ENCODE measurements around the gene LIPC. TPM values are rescaled to one million over a fixed set of nuclear protein-coding genes. Genes with fewer than 3 reads are reported as not detected.
A peak's percentile ranks its signal among the peaks of the same experiment; 100 is the strongest.

Gene LIPC
- total RNA-seq, 1 donor from 2014 or later: not detected

GRCh38 chr15:58512522-58512921 is 80.7 kb downstream of the LIPC start:
- no peak for DNase-seq (ENCODE audit: low spot score)

- DNase-seq (ENCODE audit: low spot score): no peak
Measured at GRCh38 chr15:58513008-58513407, 81.2 kb downstream of the LIPC start.

GRCh38 chr15:58513726-58514336 is 82.0 kb downstream of the LIPC start:
- no peak for DNase-seq (ENCODE audit: low spot score)

DNA sequence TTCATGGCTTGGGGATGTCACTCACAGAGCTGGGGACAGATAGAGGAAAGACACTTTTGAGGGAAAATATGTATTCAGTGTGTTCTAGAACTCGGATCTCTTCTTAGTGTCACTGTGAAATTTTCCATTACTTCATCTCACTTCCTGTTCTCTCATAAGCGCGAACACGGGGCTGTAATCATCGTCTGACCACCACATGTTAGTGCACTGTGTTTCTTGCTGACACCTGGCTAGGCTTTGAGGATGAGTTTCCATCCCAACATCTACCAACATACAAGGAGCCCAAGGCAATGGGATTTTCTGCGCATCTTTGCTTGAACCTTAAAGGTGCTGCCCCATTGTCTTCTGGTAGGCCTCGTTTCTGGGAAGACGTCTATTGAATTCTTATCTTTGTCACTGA is 84.0 kb downstream of the LIPC start:
- DNase-seq (ENCODE audit: low spot score): no peak

DNA sequence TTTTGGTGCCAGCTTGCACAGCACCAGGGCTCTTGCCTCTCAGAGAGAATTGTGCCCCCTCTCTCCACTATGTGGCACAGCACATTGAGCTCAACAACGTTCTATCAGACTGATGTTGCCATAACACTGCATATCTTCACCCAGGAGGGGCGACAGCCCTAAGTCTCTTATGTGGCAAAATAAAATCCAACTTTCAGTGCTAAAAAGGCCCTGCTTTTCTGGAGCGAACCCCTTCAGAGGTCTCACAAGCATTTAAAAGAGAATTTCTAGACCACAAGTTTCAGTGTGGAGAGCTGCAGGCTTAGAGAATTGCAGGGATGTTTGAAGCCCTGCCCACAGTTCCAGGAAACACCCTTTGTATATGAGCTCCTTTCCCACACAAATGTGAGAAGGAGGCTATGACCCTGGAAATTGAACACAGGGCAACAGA is 85.5 kb downstream of the LIPC start:
- DNase-seq (ENCODE audit: low spot score): no peak

DNA sequence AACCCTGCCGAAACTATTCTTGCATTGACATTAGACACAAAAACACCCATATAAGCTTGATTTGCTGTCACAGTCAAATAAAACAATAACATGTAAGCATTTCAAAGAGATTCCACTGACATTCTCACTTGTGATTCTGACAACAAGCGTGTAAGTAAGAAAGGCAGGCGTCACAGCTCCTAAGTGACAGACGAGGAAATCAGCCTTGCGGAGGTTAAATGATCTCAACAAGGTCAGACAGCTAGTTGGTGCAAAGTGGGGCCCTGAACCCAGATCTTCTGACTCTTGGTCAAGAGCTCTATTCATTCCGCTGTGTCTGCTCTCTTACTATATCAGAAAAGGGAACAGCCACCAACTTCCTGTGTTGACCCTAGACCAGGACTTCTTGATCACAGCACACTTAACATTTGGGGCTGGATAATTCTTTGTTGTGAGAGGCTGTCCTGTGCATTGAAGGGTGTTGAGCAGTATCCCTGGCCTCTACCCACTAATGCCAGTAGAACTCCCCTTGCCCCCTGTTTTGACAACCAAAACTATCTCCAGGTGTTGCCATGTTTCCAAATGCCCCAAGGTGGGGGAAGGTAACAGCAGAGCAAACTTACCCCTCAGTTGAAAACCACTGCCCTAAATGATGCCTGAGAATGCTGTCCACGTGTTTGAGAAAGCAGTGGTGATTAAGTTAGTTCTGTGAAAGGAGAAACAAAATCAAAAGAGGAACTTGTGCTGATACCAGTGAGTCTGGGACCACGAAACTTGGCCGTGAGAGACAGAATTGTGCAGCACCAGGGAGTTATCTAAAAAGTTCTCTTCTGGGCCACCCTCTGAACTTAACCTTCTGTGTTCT is 86.1 kb downstream of the LIPC start:
- no peak for DNase-seq (ENCODE audit: low spot score)

- no peak for DNase-seq (ENCODE audit: low spot score)
Measured at GRCh38 chr15:58518626-58519025, 86.8 kb downstream of the LIPC start.

DNA sequence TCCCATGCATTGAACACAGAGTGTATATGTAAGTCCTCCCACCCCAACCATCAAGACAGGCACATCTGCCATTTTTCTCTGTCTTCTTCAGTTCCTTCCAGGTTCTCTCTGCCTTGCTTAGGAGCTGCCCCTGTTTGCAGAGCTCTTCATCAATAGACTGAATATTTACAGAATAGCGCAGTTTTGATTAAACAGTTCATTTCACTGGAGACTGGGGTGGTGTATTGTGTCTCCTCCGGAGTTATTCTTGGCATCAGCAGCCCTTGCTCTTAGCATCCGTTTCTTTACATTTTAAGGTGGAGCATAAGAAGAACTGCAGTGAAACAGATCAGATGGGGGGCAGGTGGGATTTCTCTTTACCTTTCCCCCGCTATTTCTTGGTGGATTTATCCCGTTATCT is 87.7 kb downstream of the LIPC start:
- peak; percentile 8 for DNase-seq (ENCODE audit: low spot score)

DNA sequence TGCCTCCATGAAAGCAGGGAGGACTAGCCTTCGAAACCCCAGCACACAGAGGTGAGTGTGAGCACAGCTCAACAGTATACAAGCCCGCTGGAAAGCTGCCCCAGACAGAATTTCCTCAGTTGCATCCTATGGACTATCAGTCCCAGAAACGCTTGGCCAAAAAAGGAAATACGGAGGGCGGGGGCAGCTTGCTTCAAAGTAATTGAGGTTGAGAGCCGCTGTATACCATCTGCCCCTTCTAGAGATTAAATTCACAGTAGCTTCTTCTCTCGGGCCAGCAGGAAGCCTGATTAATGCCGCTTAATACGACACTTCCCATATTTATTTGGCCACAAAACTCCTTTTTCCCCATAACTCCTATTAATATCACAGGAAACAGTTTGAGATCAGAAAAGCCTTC is 88.7 kb downstream of the LIPC start:
- no peak for DNase-seq (ENCODE audit: low spot score)

GRCh38 chr15:58520936-58521292 is 89.1 kb downstream of the LIPC start:
- no peak for DNase-seq (ENCODE audit: low spot score)

GRCh38 chr15:58521293-58521991 is 89.7 kb downstream of the LIPC start:
- peak; percentile 51 for DNase-seq (ENCODE audit: low spot score)

DNA sequence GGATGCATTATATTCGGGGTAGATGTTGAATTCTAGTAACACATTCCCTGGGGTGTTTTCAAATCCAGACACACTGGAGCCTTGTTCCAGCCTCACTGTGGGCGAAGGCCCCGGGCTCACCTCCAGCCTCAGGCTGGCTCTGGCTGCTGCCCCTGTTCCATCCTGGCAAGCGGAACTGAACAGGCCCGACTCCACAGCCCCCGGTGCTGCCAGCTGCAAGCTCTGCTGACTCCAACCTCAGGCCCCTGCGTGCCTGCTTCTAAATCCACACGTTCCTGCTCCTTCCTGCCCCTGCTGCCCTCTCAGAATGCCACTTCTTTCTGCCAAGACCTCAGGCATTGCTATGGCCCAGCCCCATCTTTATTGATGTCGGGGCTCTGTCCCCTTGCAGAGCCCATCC is 90.6 kb downstream of the LIPC start:
- DNase-seq (ENCODE audit: low spot score): peak; percentile 90

DNA sequence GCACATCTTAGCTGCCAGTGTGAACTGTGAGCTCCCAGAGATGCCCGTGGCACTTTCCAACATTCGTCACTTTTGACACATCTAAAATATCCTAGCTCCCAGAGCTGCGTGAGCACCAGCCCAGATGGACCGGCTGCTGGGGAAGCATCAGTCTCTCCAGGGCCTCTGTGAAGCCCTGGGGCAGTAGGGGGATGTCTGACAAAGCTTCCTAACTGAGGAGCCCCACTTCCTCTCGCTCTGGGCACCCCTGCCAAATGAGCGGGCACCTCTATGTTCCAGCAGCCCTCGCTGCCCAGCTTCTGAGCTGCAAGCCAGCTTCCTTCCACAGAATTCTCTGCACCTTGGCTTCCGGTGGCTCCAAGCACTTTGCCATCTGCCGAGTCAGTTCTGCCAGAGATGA is 91.1 kb downstream of the LIPC start:
- DNase-seq (ENCODE audit: low spot score): peak; percentile 55

DNA sequence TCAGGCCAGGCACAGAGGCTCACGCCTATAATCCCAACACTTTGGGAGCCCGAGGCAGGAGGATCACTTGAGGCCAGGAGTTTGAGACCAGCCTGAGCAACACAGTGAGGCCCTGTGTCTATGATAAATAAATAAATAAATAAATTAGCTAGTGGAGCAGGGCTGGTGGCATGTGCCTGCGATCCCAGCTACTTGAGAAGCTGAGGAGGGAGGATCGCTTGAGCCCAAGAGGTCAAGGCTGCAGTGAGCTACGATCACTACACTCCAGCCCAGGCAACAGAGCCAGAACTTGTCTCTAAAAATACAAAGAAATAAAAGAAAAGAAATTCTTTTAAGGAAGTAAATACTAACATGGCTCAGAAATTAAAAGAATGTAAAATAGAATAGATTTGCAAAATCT is 91.8 kb downstream of the LIPC start:
- peak; percentile 47 for DNase-seq (ENCODE audit: low spot score)

- no peak for DNase-seq (ENCODE audit: low spot score)
Measured at GRCh38 chr15:58524247-58524646, 92.5 kb downstream of the LIPC start.

- DNase-seq (ENCODE audit: low spot score): peak; percentile 62
Measured at GRCh38 chr15:58525991-58526421, 94.2 kb downstream of the LIPC start.

DNA sequence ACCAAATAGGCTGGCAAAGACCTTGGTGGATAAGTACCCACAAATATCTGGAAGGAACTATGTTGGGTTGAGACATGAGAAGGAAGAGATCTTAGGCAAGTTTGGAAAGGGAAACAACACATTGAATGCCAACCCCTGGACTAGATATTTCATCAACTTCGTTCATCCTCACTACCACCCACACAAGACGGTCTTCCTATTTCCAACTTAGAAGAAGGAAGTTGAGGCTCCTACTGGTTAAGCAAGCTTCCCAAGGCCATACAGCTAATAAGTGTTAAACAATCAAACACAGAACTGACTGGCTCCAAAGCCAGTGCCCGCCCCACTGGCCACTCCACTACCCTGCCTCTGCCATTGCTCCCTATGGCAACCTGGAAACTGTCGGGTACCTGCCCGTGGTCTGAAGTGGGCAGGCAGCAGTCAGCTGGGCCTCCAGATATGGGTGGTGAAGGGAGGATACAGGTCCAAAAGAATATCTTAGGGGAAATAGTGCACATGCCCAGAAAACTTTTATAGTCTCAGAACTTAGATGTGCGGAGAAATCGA is 94.9 kb downstream of the LIPC start:
- peak; percentile 28 for DNase-seq (ENCODE audit: low spot score)

- peak; percentile 45 for DNase-seq (ENCODE audit: low spot score)
Measured at GRCh38 chr15:58527573-58528187, 95.9 kb downstream of the LIPC start.

GRCh38 chr15:58528188-58528870 is 96.5 kb downstream of the LIPC start:
- peak; percentile 73 for DNase-seq (ENCODE audit: low spot score)

GRCh38 chr15:58529041-58529440 is 97.2 kb downstream of the LIPC start:
- DNase-seq (ENCODE audit: low spot score): peak; percentile 26

GRCh38 chr15:58530056-58530590 is 98.3 kb downstream of the LIPC start:
- DNase-seq (ENCODE audit: low spot score): no peak
